IMR-90 (cell line): Measurements from ENCODE around the gene GRIA4. TPM values are rescaled to one million over a fixed set of nuclear protein-coding genes. Genes with fewer than 3 reads are reported as not detected.

ENCODE experiments used
- ATAC-seq: fragments of 200-7000 bp; cut with Tn5 transposase; 2 replicates; pipeline ENCODE4 v1.9.1; 2020; ENCODE audit warnings: low read depth, mild to moderate bottlenecking, moderate library complexity
- BruUV-seq: library from RNA; stranded (reverse); fragments of 400-500 nt; replicated peaks from 2 replicates; lab custom pipeline; 2021; lab: Mats Ljungman, UMichigan
- CTCF ChIA-PET: fragments of 300-600 bp; formaldehyde crosslinking; extraction: SDS; loops from one replicate; lab custom pipeline; 2021; ENCODE audit warnings: antibody characterized with exemption; lab: Yijun Ruan, JAX
- POLR2A ChIA-PET: fragments of 300-600 bp; sonication (Branson Sonifier 250); formaldehyde crosslinking; loops from one replicate; lab custom pipeline; 2022; ENCODE audit warnings: antibody characterized with exemption; ENCODE audit not compliant: unreplicated experiment; lab: Charles Lee
- DNase-seq: peaks from one replicate; pipeline ENCODE4 v3.0.0; 2013
- H2AFZ ChIP-seq: replicated peaks from 2 replicates; pipeline ENCODE3; 2013; ENCODE audit warnings: low read length, mild to moderate bottlenecking; ENCODE audit not compliant: poor library complexity
- H2AK5ac ChIP-seq: 2 replicates; pipeline ENCODE4 v1.6.1; 2013; ENCODE audit warnings: low read depth, low read length, inconsistent platforms
- H2AK9ac ChIP-seq: replicated peaks from 2 replicates; pipeline ENCODE3; 2013; ENCODE audit warnings: mild to moderate bottlenecking, low read depth, low read length, moderate library complexity; ENCODE audit not compliant: poor library complexity
- H2BK120ac ChIP-seq: 2 replicates; pipeline ENCODE4 v1.6.1; 2013; ENCODE audit warnings: low read depth, low read length, inconsistent platforms
- H2BK15ac ChIP-seq: 3 replicates; pipeline ENCODE4 v1.6.1; 2013; ENCODE audit warnings: low read depth, low read length, inconsistent platforms
- H2BK20ac ChIP-seq: 2 replicates; pipeline ENCODE4 v1.6.1; 2013; ENCODE audit warnings: low read depth, mild to moderate bottlenecking, inconsistent platforms, low read length, moderate library complexity
- H2BK5ac ChIP-seq: 2 replicates; pipeline ENCODE4 v1.6.1; 2013; ENCODE audit warnings: mild to moderate bottlenecking, low read depth, low read length, inconsistent platforms; ENCODE audit not compliant: poor library complexity, severe bottlenecking
- H3K14ac ChIP-seq: replicated peaks from 2 replicates; pipeline ENCODE4 v1.6.1; 2013; ENCODE audit warnings: low read depth, low read length, inconsistent platforms
- H3K18ac ChIP-seq: 2 replicates; pipeline ENCODE4 v1.6.1; 2013; ENCODE audit warnings: low read depth, low read length, control low read depth
- H3K23ac ChIP-seq: 2 replicates; pipeline ENCODE4 v1.6.1; 2013; ENCODE audit warnings: low read depth, low read length, inconsistent platforms
- H3K27ac ChIP-seq: 2 replicates; pipeline ENCODE4 v1.5.1; 2013; ENCODE audit warnings: mild to moderate bottlenecking, control low read depth, low read length; ENCODE audit not compliant: insufficient read depth
- H3K27me3 ChIP-seq: 2 replicates; pipeline ENCODE4 v1.6.1; 2013; ENCODE audit warnings: low read length; ENCODE audit not compliant: control insufficient read depth, insufficient read depth
- H3K36me3 ChIP-seq: 2 replicates; pipeline ENCODE4 v1.6.1; 2013; ENCODE audit warnings: low read length, mixed read lengths; ENCODE audit not compliant: control insufficient read depth, insufficient read depth
- H3K4ac ChIP-seq: 2 replicates; pipeline ENCODE4 v1.6.1; 2013; ENCODE audit warnings: low read depth, low read length, inconsistent platforms
- H3K4me1 ChIP-seq: 2 replicates; pipeline ENCODE4 v1.6.1; 2013; ENCODE audit warnings: low read length, mixed read lengths; ENCODE audit not compliant: control insufficient read depth, insufficient read depth
- H3K4me2 ChIP-seq: 2 replicates; pipeline ENCODE4 v1.6.1; 2013; ENCODE audit warnings: low read depth, mild to moderate bottlenecking, control low read depth, low read length, moderate library complexity
- H3K4me3 ChIP-seq: 2 replicates; pipeline ENCODE4 v1.5.1; 2013; ENCODE audit warnings: low read depth, mild to moderate bottlenecking, control low read depth, low read length, moderate library complexity; ENCODE audit not compliant: insufficient read depth
- H3K56ac ChIP-seq: 2 replicates; pipeline ENCODE4 v1.6.1; 2013; ENCODE audit warnings: low read length, inconsistent platforms; ENCODE audit not compliant: insufficient read depth; ENCODE audit errors: extremely low read depth
- H3K79me1 ChIP-seq, 2 experiments: 2 replicates each; pipeline ENCODE4 v1.6.1; 2013; ENCODE audit warnings: low read length in 2 of 2, inconsistent platforms in 1 of 2, low read depth in 1 of 2
- H3K9ac ChIP-seq: 2 replicates; pipeline ENCODE4 v1.6.1; 2013; ENCODE audit warnings: low read depth, low read length, control low read depth
- H3K9me1 ChIP-seq: 2 replicates; pipeline ENCODE4 v1.6.1; 2013; ENCODE audit warnings: low read length, inconsistent platforms; ENCODE audit not compliant: insufficient read depth
- H3K9me3 ChIP-seq: 2 replicates; pipeline ENCODE4 v1.6.1; 2013; ENCODE audit warnings: low read length; ENCODE audit not compliant: control insufficient read depth, insufficient read depth
- H4K20me1 ChIP-seq: 2 replicates; pipeline ENCODE4 v1.6.1; 2013; ENCODE audit warnings: low read length, inconsistent platforms; ENCODE audit not compliant: insufficient read depth
- H4K5ac ChIP-seq: 2 replicates; pipeline ENCODE4 v1.6.1; 2013; ENCODE audit warnings: mild to moderate bottlenecking, low read depth, low read length, control low read depth
- H4K8ac ChIP-seq, 2 experiments: 2 replicates each; pipeline ENCODE4 v1.6.1; 2013; ENCODE audit warnings: low read depth in 2 of 2, low read length in 2 of 2, control low read depth in 1 of 2, inconsistent platforms in 1 of 2
- H4K91ac ChIP-seq: 2 replicates; pipeline ENCODE4 v1.6.1; 2013; ENCODE audit warnings: low read depth, low read length, inconsistent platforms; ENCODE audit not compliant: insufficient read depth
- BHLHE40 ChIP-seq: fragments of 150-350 bp; IDR thresholded peaks from 2 replicates; pipeline ENCODE4 v1.6.1; 2016; ENCODE audit warnings: mild to moderate bottlenecking, low read depth, low read length
- CTCF ChIP-seq: conservative IDR thresholded peaks from 2 replicates; pipeline ENCODE4 v1.5.1; 2012; ENCODE audit warnings: mild to moderate bottlenecking, low read depth, low read length, improper control_type of control experiment
- MAFK ChIP-seq: IDR thresholded peaks from 2 replicates; pipeline ENCODE4 v1.6.1; 2012; ENCODE audit warnings: low read depth, low read length, improper control_type of control experiment
- RAD21 ChIP-seq: IDR thresholded peaks from 2 replicates; pipeline ENCODE4 v1.6.1; 2012; ENCODE audit warnings: low read length, improper control_type of control experiment
- WGBS, 2 experiments: methylation state at CpG; one replicate each; pipeline versions ENCODE4 v1.1.5 to v1.1.7; 2013; ENCODE audit warnings: missing lambda C conversion rate in 2 of 2; ENCODE audit not compliant: insufficient read length in 1 of 2; ENCODE audit errors: extremely low coverage in 2 of 2; 5-methylcytosine and 5-hydroxymethylcytosine counted together
- dilution Hi-C: fragments of 300-500 bp; cut with HindIII; formaldehyde crosslinking; loops from one replicate; pipeline ENCODE4 v1.14.3; 2018; ENCODE audit warnings: low sequenced_read_pairs; ENCODE audit not compliant: unreplicated experiment
- in situ Hi-C: fragments of 300-500 bp; cut with MboI; formaldehyde crosslinking; loops from 3 replicates; pipeline ENCODE4 v1.14.3; 2019; ENCODE audit warnings: low sequenced_read_pairs, inconsistent platforms, mixed read lengths
- intact Hi-C: fragments of 100-400 bp; cut with micrococcal nuclease; formaldehyde crosslinking; loops from 2 replicates; pipeline ENCODE4 v1.10.0; 2022
- polyA plus RNA-seq, 3 experiments: library from polyadenylated mRNA; depleted of rRNA; stranded (reverse); fragments of >200 nt; gene quantifications; 2 replicates each; pipeline ENCODE4 v1.2.3, GENCODE V29; 2012; ENCODE audit warnings: low replicate concordance in 1 of 3
- total RNA-seq: library from RNA; depleted of rRNA; stranded (reverse); fragments of >200 nt; gene quantifications from 2 replicates; pipeline ENCODE4 v1.2.3, GENCODE V29; 2012

GRIA4 gene
- total and polyA plus RNA-seq, 2 of the 4 experiments (the other 2 are of a cell fraction), result 0.36 to 1.0 TPM

GRCh38 chr11:105598371-105598770 lies 11.5 kb upstream of the GRIA4 start:
- CTCF ChIA-PET, result no interaction called here
- H3K36me3 ChIP-seq, result no peaks in the 10 kb centered on the region
- in situ Hi-C loops, result no loop called here

More at GRCh38 chr11:105598371-105598770, 11.5 kb upstream of the GRIA4 start:
- DNase-seq (no peak), ATAC-seq (no peak)
- H3K4me3 ChIP-seq, result no peak overlapping the region
- no peak overlapping the region for H2BK5ac ChIP-seq
- H3K9me1 ChIP-seq, result no peaks in the 10 kb centered on the region
- no peak overlapping the region for H4K91ac ChIP-seq
- no peaks in the 10 kb centered on the region for H4K20me1 ChIP-seq
- intact Hi-C loops (no loop called here), dilution Hi-C loops (no loop called here)
- no peak overlapping the region for H3K27ac ChIP-seq
- POLR2A ChIA-PET, result no interaction called here
- H3K9ac ChIP-seq, result no peak overlapping the region
- H4K8ac ChIP-seq, result no peak overlapping the region
- WGBS, 2 experiments, result no CpG with 5 or more reads among the region's 1 CpG
- no peak overlapping the region for H2BK120ac ChIP-seq
- H3K14ac ChIP-seq, result no peak overlapping the region
- no peaks in the 10 kb centered on the region for H3K4me1 ChIP-seq
- H3K4ac ChIP-seq, result no peak overlapping the region
- no peak overlapping the region for H3K56ac ChIP-seq
- H2BK15ac ChIP-seq, result no peak overlapping the region
- H3K9me3 ChIP-seq, result no peaks in the 10 kb centered on the region
- H3K4me2 ChIP-seq, result no peak overlapping the region
- no peak overlapping the region for H2AK9ac ChIP-seq
- no peak overlapping the region for H3K23ac ChIP-seq
- H2BK20ac ChIP-seq, result no peak overlapping the region
- no peaks in the 10 kb centered on the region for H3K27me3 ChIP-seq
- no TSS peak for BruUV-seq
- H3K18ac ChIP-seq, result no peak overlapping the region
- H2AFZ ChIP-seq, result no peak overlapping the region
- no peaks in the 10 kb centered on the region for H3K79me1 ChIP-seq
- H2AK5ac ChIP-seq, result no peak overlapping the region
- TF ChIP-seq BHLHE40 (no peak), MAFK (no peak), CTCF (no peak), RAD21 (no peak)
- H4K5ac ChIP-seq, result no peak overlapping the region
